HG03135 (cell line): ENCODE data around the gene OR52E1.

ENCODE experiments used
- ATAC-seq: cut with Tn5 transposase; IDR thresholded peaks from one replicate; pipeline ENCODE4 v1.9.1; 2021; ENCODE audit warnings: mild to moderate bottlenecking, moderate library complexity; ENCODE audit not compliant: unreplicated experiment

The OR52E1 gene

GRCh38 chr11:5115339-5115738 lies 46.0 kb downstream of the OR52E1 start:
- no peak for ATAC-seq

GRCh38 chr11:5117588-5117987 lies 48.2 kb downstream of the OR52E1 start:
- no peak for ATAC-seq

GRCh38 chr11:5118893-5119292 lies 49.5 kb downstream of the OR52E1 start:
- no peak for ATAC-seq
